ENCODE measurements around the gene SLC25A13. TPM values are rescaled to one million over a fixed set of nuclear protein-coding genes. Genes with fewer than 3 reads are reported as not detected.

SLC25A13 gene
- total RNA-seq, 4 donors from 2014 or later = 2.3 to 53.0 (median 39.3) TPM

GRCh38 chr7:96311967-96312366, 9.9 kb downstream of the SLC25A13 start:
- no peak for TF ChIP-seq POLR2A (IDR thresholded peaks at IDR 0.05)
- TF ChIP-seq, protein P1, sequence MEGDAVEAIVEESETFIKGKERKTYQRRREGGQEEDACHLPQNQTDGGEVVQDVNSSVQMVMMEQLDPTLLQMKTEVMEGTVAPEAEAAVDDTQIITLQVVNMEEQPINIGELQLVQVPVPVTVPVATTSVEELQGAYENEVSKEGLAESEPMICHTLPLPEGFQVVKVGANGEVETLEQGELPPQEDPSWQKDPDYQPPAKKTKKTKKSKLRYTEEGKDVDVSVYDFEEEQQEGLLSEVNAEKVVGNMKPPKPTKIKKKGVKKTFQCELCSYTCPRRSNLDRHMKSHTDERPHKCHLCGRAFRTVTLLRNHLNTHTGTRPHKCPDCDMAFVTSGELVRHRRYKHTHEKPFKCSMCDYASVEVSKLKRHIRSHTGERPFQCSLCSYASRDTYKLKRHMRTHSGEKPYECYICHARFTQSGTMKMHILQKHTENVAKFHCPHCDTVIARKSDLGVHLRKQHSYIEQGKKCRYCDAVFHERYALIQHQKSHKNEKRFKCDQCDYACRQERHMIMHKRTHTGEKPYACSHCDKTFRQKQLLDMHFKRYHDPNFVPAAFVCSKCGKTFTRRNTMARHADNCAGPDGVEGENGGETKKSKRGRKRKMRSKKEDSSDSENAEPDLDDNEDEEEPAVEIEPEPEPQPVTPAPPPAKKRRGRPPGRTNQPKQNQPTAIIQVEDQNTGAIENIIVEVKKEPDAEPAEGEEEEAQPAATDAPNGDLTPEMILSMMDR (IDR thresholded peaks at IDR 0.05) = no peak
- H3K4me1 ChIP-seq = peaks cover 4 to 7% of the 10 kb centered on the region in 2 donors
- H3K27ac ChIP-seq = no peak overlapping the region
- no peak overlapping the region for H3K4me3 ChIP-seq
- DNase-seq = no peak
- intact Hi-C loops (cut with DNase I; ENCODE audit: low total_unique reads) = no loop called here
- no peaks in the 10 kb centered on the region for H3K36me3 ChIP-seq
- no peaks in the 10 kb centered on the region for H3K9me3 ChIP-seq
- H3K27me3 ChIP-seq = no peaks in the 10 kb centered on the region

- Histone ChIP-seq H3K27me3 (no peaks in the 10 kb centered on the region), H3K9me3 (no peaks in the 10 kb centered on the region), H3K36me3 (no peaks in the 10 kb centered on the region), H3K4me3 (no peak overlapping the region), H3K4me1 (peaks cover 4 to 7% of the 10 kb centered on the region in 2 donors), H3K27ac (peak overlapping the region in 1 of 2 donors; percentile 11)
- DNase-seq = peak in 1 of 2 donors; percentile 34
- TF ChIP-seq, protein P1 (IDR thresholded peaks at IDR 0.05) = no peak
- TF ChIP-seq POLR2A (IDR thresholded peaks at IDR 0.05) = no peak
- intact Hi-C loops (cut with DNase I; ENCODE audit: low total_unique reads) = no loop called here
Measured at GRCh38 chr7:96310110-96310509, 11.8 kb downstream of the SLC25A13 start.

- TF ChIP-seq, protein P1 (IDR thresholded peaks at IDR 0.05) = no peak
- no peak for TF ChIP-seq POLR2A (IDR thresholded peaks at IDR 0.05)
- H3K4me1 ChIP-seq = peaks cover 4 to 7% of the 10 kb centered on the region in 2 donors
- H3K9me3 ChIP-seq = no peaks in the 10 kb centered on the region
- DNase-seq = no peak
- H3K4me3 ChIP-seq = no peak overlapping the region
- no peaks in the 10 kb centered on the region for H3K36me3 ChIP-seq
- H3K27ac ChIP-seq = no peak overlapping the region
- intact Hi-C loops (cut with DNase I; ENCODE audit: low total_unique reads) = no loop called here
- no peaks in the 10 kb centered on the region for H3K27me3 ChIP-seq
Measured at GRCh38 chr7:96308950-96309263, 13.0 kb downstream of the SLC25A13 start.

DNA sequence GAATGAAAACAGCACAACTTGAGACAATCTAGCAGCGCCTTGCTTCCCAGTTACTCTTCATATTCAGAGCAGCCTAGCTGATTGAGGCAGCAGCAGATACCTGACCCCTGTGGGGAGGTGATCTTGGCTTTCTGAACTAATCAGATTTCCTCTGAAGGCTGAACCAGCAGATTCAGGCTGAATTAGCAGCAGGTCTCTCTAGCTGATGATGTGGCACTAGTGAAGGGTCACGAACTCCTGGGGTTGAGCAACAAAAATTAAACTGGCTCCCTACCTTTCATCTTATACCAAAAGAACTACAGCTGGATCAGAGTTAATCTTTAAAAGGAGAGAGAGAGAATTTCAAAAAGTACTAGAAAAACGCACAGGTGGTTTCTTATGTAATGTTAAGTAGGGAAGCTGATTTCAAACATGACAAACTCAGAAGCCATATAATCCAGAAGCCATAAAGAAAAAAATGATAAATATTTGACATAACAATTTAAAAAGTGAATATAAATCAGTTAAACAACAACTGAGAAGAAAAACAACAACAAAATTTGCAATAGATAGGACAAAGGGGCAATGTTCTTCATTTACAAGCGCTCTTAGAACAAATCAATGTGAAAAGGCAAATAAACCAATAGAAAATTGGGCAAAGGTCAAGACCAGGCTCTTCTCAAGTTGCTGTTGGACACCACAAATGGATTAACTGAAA, 13.5 kb downstream of the SLC25A13 start:
- peaks cover 4 to 7% of the 10 kb centered on the region in 2 donors for H3K4me1 ChIP-seq
- H3K27ac ChIP-seq = no peak overlapping the region
- H3K36me3 ChIP-seq = no peaks in the 10 kb centered on the region
- H3K9me3 ChIP-seq = no peaks in the 10 kb centered on the region
- no peaks in the 10 kb centered on the region for H3K27me3 ChIP-seq
- no peak overlapping the region for H3K4me3 ChIP-seq
- intact Hi-C loops (cut with DNase I; ENCODE audit: low total_unique reads) = no loop called here
- DNase-seq = no peak
- no peak for TF ChIP-seq POLR2A (IDR thresholded peaks at IDR 0.05)
- TF ChIP-seq, protein P1 (IDR thresholded peaks at IDR 0.05) = no peak

- TF ChIP-seq, protein P1 (IDR thresholded peaks at IDR 0.05) = no peak
- no peak for TF ChIP-seq POLR2A (IDR thresholded peaks at IDR 0.05)
- DNase-seq = no peak
- Histone ChIP-seq H3K4me1 (peaks cover 4 to 7% of the 10 kb centered on the region in 2 donors), H3K9me3 (no peaks in the 10 kb centered on the region), H3K36me3 (no peaks in the 10 kb centered on the region), H3K4me3 (no peak overlapping the region), H3K27me3 (no peaks in the 10 kb centered on the region), H3K27ac (no peak overlapping the region)
- intact Hi-C loops (cut with DNase I; ENCODE audit: low total_unique reads) = no loop called here
Measured at GRCh38 chr7:96306385-96307125, 15.3 kb downstream of the SLC25A13 start.

Data from uterus (tissue), 4 donors.